Globus pallidus (tissue), 1 donor: ENCODE measurements around the gene GRWD1.

ENCODE experiments used
- DNase-seq: peaks from one replicate; pipeline ENCODE4 v3.0.0-alpha.2; 2015; ENCODE audit warnings: low spot score

The GRWD1 gene

DNA sequence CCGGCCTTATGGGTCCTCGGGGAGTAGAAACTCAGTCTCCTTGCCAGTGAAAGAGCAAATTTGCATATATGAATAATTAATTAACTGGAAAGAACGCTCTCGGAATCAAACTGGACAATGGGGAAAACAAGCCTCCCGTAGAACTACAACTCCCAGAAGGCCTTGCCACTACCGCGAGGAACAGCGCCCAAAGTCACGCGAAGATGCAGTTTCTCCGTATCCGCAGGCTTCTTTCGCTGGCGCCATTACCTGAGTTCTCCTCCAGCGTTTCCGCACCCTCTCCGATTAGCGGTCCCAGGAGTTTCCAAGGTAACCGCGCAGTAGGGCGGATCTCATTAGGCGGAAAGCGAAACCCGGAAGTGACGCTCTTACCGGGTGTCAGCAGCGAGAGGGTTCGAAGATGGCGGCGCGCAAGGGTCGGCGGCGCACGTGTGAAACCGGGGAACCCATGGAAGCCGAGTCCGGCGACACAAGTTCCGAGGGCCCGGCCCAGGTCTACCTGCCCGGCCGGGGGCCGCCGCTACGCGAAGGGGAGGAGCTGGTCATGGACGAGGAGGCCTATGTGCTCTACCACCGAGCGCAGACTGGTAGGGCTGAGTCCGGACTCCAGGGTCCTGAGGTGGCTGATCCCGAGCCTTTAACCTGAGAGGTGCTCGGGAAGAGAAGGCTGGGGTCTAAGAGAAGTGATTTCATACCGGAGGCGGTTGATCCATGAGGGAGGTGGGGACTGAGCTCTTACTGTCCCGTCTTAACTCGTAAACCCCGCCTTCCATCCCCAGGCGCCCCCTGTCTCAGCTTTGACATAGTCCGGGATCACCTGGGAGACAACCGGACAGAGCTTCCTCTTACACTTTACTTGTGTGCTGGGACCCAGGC lies at the start of gene GRWD1:
Gene GRWD1, plus strand, starts transcription at position 378 of the 876 bp plus-strand sequence. Its CDS starts 23 bp downstream, at position 401.
- peak; percentile 92 for DNase-seq

DNA sequence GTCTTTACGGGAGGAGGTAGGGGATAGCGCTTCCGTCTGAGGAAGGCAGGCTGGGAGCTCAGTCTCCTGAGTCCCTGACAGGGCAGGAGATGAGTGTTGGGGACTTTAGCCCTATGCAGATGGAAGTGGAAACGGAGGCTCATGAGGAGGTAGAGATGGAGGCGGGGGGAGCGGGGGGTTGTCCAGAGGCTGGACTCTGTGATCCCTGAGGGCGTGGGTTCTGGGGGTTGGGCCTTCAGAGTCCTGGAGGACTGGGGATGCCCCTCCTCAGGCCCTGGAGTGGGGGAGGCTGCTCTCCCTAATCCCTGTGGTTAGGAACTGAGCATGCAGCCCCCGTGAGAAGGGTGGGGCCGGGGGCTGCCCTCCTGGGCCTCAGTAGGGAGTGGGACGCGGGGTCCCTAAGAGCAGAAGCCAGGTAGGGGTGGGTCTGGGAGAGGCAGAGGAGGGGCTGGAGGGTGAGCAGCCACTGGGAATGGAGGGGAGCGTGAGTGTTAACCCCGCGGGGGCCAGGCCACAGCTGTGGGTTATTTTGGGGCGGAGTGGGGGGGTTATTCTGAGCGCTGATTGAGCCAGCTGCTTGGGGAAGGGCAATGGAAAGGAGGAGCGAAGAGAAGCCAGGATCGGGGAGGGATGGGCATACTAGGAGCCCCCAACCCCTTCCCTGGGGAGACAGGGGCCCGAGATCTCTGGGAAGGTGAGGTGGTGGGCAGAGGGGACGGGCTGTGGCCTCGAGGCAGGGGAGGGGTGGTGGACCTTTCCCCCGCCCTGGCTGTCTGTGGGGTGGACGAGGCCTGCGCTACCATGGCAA lies 49.6 kb upstream of the GRWD1 start:
- DNase-seq = no peak

DNA sequence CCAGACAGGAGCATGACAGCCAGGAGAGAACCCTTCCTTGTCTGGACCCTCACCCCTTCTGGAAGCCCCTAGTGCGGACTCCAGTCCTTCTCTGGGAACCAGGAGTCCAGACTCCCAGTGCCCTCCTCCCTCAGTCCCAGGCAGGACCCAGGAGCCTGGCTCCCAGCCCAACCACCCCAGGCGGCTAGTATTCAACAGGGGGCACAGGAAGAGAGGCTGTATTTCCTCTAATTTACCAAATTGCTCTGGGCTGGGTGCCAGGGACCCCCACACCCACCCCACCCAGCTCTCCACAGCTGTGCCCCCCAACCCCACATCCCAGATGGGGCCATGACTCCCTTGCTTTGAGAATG lies 49.0 kb upstream of the GRWD1 start:
- DNase-seq = no peak

DNA sequence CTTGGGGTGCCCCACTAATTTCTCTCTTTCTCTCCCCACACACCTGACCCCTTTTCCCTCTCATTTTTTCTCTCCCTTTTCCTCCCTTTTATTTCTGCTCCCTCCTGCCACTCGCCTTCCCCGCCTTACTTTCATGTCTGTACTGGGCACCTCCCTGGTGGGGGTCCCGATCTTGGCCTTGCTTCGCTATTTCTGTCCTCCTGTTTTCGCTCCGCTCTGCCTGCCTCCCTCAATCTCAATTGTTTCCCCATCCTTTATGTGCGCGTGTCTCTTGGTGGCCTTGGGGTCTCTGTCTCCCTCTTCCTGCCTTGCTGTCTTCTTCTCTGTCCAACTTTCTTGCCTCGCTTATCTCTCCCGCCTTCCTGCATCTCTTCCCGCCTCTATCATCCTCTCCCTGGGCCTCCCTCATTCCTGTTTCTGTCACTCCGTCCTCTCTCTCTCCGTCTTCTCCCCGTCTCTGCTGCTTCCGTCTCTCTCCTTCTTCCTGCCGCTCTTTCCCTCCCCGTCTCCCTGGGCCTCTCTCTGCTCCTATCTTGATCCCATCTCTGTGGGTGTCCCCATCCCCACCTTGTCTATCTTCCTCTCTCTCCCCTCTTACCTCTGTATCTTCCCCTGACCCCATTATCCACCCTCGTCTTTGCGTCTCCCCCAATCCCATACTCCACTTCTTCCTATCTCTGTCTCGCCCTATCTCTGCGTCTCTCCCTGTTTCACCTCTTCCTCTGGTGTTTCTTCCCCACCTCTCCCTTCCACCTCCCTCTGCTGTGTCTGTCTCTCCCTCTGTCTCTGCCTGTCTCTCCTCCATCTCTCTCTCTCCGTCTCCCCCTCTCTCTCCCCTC lies 48.3 kb upstream of the GRWD1 start:
- DNase-seq = no peak

DNA sequence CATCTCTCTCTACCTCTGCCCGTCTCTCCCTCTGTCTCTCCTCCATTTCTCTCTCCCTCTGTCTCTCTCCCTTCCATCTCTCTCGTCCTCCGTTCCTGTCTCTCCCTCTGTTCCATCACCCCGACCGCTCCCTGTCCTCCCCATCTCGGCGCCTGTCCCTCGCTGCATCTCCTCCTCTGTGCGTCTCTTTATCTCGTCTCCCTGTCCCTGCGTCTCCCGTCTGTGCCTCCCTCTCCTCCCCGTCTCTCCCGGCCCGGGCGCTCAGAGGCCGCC lies 47.7 kb upstream of the GRWD1 start:
- DNase-seq = no peak

DNA sequence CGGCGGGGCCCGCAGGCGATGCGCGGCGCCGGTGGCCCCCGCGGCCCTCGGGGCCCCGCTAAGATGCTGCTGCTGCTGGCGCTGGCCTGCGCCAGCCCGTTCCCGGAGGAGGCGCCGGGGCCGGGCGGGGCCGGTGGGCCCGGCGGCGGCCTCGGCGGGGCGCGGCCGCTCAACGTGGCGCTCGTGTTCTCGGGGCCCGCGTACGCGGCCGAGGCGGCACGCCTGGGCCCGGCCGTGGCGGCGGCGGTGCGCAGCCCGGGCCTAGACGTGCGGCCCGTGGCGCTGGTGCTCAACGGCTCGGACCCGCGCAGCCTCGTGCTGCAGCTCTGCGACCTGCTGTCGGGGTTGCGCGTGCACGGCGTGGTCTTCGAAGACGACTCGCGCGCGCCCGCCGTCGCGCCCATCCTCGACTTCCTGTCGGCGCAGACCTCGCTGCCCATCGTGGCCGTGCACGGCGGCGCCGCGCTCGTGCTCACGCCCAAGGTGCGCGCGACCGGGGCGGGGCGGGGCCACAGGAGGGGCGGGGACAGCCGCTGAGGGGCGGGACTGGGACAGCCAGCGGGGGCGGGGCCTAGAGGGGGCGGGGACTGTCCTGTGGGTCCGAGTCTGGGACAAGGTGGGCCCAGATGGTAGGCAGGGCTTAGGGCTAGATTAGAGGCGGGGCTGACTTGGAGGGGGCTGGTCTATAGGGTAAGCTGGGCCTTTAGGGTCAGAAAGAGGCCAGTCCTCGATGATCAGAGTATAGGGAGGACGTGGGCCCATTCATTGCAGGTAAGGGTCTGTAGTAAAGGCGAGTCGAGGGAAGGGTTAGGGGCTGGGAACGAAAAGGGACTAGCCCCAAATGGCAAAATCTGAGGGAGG lies 47.2 kb upstream of the GRWD1 start:
- no peak for DNase-seq

DNA sequence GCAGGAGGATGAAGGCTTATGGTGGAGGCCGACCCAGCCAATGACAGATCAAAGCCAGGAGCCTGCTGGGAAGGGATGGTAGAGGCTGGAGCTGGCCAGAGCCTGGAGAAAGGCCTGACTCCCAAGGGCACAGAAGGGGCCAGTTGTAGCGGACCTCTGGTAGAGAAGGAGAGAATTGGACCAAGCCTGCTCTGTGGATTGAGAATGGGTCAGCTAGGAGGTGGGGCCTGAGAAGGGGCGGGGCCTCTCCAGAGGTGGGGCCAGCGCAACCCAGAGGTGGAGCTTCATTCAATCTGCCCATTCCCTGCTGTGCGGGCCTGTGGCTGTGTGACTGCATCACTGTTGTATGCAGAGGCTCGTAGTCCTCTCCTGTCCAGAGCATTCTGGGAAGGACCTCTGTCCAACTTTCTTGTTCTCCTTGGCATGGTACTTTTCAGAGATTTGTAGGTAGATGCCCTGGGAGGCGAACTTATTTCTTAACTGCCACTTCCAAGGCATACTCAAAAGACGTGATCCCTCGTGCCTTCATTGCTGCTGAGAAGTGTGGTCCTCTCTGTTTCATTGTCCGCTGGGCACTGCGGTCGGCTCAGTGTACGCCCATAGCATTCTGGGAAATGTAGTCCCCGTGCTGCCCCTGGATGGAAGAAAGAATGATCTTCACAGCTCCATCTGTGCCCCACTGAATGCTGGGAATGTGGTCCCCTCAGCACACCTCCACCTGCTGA lies 45.6 kb upstream of the GRWD1 start:
- DNase-seq = no peak

DNA sequence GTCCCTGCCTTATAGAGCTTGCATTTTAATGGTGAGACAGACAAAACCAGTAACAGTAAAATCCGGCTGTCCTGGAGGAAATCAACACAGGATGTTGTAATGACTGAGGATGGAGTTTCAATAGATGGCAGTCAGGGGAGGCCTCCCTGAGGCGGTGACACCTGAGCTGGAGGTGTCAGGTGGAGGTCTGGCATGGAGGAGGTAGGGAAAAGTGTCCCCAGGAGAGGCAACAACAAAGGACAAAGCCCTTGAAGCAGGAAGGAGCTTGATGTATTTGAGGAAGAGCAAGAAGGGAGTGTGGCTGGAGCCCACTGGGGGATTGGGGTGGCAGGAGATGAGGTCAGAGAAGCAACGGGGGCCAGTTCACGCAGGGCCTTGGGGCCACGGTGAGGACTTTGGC lies 44.5 kb upstream of the GRWD1 start:
- no peak for DNase-seq

DNA sequence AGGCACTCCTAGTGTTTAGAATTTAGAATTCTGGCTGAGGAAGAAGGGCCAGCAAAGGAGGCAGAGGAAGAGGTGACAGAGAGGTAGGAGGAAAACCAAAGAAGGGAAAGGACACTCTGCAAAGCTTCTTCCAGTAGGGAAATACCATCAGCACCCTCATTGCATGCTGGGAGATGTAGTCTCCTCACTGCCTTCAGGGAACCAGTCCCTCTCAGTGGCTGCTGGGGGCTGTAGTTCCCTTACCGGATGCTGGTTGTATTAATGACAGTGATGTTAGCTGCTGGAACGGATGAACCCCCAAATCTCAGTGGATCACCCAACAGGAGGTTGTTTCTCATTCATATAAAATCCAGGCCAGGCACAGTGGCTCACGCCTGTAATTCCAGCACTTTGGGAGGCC lies 42.2 kb upstream of the GRWD1 start:
- DNase-seq = peak; percentile 39

DNA sequence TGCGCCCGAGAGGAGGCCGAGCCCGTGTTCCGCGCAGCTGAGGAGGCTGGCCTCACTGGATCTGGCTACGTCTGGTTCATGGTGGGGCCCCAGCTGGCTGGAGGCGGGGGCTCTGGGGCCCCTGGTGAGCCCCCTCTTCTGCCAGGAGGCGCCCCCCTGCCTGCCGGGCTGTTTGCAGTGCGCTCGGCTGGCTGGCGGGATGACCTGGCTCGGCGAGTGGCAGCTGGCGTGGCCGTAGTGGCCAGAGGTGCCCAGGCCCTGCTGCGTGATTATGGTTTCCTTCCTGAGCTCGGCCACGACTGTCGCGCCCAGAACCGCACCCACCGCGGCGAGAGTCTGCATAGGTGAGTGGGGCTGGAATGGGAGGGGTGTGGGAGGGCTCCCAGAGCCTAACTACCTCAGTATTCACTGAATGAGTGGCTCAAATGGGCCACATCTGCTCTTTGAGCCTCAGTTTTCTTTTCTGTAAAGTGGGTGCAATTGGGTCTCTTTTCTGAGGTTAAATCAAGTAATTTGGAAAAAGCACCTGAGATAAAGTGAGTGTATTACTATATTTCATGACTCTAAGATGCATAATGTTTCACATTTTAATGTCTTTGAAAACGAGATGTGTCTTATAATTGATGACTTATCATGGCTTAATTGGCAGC lies 40.6 kb upstream of the GRWD1 start:
- DNase-seq = no peak

DNA sequence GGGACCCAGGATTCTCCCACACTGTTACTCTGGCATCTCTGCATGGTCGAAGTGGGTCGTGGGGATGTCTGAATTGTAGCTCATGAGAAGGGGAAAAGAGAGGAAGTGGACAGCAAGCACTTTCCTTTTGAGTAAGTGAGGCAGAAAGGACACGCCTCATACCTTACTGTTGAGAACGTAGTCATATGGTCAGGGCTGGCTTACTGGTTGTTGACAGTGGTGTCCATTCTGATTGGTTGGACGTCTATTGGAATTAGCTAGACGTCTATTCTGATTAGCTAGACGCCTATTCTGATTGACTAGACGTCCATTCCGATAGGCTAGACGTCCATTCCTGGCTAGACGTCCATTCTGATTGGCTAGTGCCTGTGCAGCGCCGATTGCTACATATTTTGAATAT lies 39.9 kb upstream of the GRWD1 start:
- no peak for DNase-seq

DNA sequence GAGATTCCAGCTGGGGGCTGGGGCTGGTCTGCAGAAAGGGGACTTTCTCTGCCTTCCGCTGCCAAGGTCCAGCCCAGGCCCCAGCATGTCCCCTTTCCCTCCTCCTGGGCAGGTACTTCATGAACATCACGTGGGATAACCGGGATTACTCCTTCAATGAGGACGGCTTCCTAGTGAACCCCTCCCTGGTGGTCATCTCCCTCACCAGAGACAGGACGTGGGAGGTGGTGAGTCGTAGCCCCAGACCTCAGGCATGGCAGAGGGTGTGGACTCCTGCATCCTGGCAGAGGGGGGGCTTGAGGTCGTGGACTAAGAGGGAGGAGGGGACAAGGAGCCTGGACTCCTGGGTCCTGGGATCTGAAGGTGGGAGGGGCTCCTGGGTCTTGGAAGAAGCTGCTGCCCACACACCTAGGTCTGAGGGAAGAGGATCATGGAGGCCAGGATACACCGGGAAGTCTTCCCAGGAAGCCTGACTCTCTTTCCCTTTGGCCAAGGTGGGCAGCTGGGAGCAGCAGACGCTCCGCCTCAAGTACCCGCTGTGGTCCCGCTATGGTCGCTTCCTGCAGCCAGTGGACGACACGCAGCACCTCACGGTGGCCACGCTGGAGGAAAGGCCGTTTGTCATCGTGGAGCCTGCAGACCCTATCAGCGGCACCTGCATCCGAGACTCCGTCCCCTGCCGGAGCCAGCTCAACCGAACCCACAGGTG lies 31.8 kb upstream of the GRWD1 start:
- DNase-seq = no peak

DNA sequence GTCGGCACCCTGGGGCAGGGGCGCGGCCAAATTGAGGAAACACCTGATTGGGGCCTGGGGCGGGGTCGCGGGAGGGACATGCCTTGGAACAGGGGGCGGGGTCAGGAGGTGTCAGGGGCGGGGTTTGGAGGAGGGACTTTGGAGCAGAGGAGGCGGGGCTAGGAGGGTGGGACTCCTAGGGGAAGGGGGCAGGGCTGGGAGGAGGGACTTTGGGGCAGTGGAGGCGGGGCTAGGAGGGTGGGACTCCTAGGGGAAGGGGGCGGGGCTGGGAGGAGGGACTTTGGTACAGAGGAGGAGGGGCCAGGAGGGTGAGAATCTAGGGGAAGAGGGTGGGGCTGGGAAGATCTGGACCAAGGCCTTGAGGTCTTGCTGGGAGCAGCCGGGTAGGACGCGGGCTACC lies 30.4 kb upstream of the GRWD1 start:
- DNase-seq = peak; percentile 42

DNA sequence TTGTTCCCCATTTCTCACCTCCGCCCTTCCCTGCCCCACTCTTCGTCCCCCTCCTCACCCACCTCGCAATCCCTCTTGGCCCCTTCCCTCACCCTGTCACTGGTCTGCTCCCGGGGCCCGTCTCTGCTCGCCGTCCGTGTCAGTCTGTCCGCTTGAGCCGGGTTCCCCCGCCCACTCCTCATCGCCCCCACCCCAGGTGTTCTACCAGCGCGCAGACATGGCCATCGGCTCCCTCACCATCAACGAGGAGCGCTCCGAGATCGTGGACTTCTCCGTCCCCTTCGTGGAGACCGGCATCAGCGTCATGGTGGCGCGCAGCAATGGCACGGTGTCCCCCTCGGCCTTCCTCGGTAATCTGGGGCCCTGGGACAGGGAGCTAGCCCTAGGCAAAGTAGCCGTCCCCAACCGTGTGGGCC lies 30.0 kb upstream of the GRWD1 start:
- DNase-seq = no peak

DNA sequence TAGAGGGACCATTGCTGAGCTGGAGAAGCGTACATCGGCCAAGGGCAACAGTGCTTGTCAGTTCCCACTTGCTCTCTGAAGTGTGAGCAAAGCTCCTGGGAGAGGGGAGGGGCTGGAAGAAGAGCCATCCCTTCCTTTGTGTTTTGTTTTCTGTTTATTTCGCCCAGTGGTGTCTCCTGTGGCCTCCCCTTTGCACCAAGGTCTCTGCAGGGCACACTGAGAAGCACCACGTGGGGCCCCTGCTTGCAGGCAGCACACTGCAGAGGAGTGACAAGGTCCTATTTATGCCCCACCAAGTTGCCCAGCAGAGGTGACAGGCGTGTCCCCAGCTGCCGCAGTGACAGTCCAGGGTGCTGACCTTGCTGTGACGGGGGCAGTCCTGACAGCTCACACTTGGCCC lies 28.4 kb upstream of the GRWD1 start:
- no peak for DNase-seq

DNA sequence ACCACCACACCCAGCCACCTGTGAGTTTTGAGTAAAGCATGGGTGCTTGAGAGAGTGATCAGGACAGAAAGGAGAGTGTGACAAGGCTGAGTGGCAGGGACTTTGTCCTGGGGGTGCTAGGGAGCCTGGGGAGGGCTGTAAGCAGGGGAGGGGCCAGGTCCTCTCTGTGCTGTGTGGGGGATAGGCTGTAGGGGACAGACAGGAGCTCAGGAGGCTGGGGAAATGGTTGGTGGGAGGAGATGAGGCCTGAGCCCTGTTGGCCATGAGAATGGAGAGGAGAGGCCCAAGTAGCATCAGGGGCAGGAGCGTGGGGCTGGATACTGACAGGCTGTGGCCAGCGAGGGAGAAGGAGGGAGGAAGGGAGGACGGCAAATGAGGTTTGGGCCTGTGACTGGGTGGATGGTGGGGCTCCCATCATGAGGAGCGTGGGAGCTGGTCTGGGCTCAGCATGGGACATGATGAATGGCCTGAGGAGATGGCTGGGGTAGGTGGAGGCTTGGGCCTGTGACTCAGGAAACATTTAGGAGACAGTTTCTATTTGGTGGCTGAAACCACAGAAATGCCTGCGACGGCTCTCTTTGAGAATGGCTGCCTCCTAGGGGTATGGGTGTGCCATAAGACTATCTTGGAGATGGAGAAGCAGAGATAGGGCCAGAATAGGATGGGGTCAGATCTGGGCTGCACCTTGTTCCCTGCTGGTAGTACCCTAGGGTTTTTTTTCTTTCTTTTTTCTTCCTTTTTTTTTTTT lies 27.3 kb upstream of the GRWD1 start:
- DNase-seq = no peak

DNA sequence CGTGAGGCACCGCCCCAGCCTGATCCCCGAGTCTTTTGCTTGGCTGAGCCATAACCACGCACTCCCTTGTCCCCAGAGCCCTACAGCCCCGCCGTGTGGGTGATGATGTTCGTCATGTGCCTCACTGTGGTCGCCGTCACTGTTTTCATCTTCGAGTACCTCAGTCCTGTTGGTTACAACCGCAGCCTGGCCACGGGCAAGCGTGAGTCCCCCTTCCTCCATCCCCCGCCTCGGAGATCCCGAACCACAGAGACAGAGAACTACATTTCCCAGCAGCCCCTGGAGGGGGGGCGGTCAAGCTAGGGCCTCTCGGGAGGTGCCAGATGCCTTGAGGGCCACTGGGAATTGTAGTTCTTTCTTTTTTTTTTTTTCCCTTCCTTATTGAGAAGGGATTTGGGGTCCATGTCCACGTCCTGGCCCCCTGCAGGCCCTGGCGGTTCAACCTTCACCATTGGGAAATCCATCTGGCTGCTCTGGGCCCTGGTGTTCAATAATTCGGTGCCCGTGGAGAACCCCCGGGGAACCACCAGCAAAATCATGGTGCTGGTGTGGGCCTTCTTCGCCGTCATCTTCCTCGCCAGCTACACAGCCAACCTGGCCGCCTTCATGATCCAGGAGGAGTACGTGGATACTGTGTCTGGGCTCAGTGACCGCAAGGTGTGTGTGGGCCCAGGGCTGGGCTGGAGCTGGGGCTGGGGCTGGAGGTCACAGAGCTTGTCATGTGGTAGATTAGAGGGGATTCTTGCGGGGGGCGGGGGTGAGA lies 26.4 kb upstream of the GRWD1 start:
- DNase-seq = peak; percentile 52

DNA sequence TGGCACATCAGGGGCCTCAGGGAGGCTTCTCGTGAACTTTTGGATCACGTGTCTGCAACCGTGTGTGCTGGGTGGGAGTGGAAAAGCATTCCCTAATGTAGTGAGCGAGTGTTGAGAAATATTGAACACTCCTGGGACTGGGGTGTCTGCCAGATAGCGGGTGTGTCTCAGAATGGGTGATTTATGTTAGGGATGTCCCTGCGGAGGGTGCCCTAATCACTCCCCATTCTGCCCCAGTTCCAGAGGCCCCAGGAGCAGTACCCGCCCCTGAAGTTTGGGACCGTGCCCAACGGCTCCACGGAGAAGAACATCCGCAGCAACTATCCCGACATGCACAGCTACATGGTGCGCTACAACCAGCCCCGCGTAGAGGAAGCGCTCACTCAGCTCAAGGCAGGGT lies 24.2 kb upstream of the GRWD1 start:
- no peak for DNase-seq
